IMR-90 (cell line): ENCODE data around the gene DUSP8. TPM values are rescaled to one million over a fixed set of nuclear protein-coding genes. Genes with fewer than 3 reads are reported as not detected.

Experiments used
- ATAC-seq: fragments of 200-7000 bp; cut with Tn5 transposase; 2 replicates; pipeline ENCODE4 v1.9.1; 2020; ENCODE audit warnings: low read depth, mild to moderate bottlenecking, moderate library complexity
- BruUV-seq: library from RNA; stranded (reverse); fragments of 400-500 nt; replicated peaks from 2 replicates; lab custom pipeline; 2021; lab: Mats Ljungman, UMichigan
- CTCF ChIA-PET: fragments of 300-600 bp; formaldehyde crosslinking; extraction: SDS; loops from one replicate; lab custom pipeline; 2021; ENCODE audit warnings: antibody characterized with exemption; lab: Yijun Ruan, JAX
- POLR2A ChIA-PET: fragments of 300-600 bp; sonication (Branson Sonifier 250); formaldehyde crosslinking; loops from one replicate; lab custom pipeline; 2022; ENCODE audit warnings: antibody characterized with exemption; ENCODE audit not compliant: unreplicated experiment; lab: Charles Lee
- DNase-seq: peaks from one replicate; pipeline ENCODE4 v3.0.0; 2013
- H2AFZ ChIP-seq: replicated peaks from 2 replicates; pipeline ENCODE3; 2013; ENCODE audit warnings: low read length, mild to moderate bottlenecking; ENCODE audit not compliant: poor library complexity
- H2AK5ac ChIP-seq: 2 replicates; pipeline ENCODE4 v1.6.1; 2013; ENCODE audit warnings: low read depth, low read length, inconsistent platforms
- H2AK9ac ChIP-seq: replicated peaks from 2 replicates; pipeline ENCODE3; 2013; ENCODE audit warnings: mild to moderate bottlenecking, low read depth, low read length, moderate library complexity; ENCODE audit not compliant: poor library complexity
- H2BK120ac ChIP-seq: 2 replicates; pipeline ENCODE4 v1.6.1; 2013; ENCODE audit warnings: low read depth, low read length, inconsistent platforms
- H2BK15ac ChIP-seq: 3 replicates; pipeline ENCODE4 v1.6.1; 2013; ENCODE audit warnings: low read depth, low read length, inconsistent platforms
- H2BK20ac ChIP-seq: 2 replicates; pipeline ENCODE4 v1.6.1; 2013; ENCODE audit warnings: low read depth, mild to moderate bottlenecking, inconsistent platforms, low read length, moderate library complexity
- H2BK5ac ChIP-seq: 2 replicates; pipeline ENCODE4 v1.6.1; 2013; ENCODE audit warnings: mild to moderate bottlenecking, low read depth, low read length, inconsistent platforms; ENCODE audit not compliant: poor library complexity, severe bottlenecking
- H3K14ac ChIP-seq: replicated peaks from 2 replicates; pipeline ENCODE4 v1.6.1; 2013; ENCODE audit warnings: low read depth, low read length, inconsistent platforms
- H3K18ac ChIP-seq: 2 replicates; pipeline ENCODE4 v1.6.1; 2013; ENCODE audit warnings: low read depth, low read length, control low read depth
- H3K23ac ChIP-seq: 2 replicates; pipeline ENCODE4 v1.6.1; 2013; ENCODE audit warnings: low read depth, low read length, inconsistent platforms
- H3K27ac ChIP-seq: 2 replicates; pipeline ENCODE4 v1.5.1; 2013; ENCODE audit warnings: mild to moderate bottlenecking, control low read depth, low read length; ENCODE audit not compliant: insufficient read depth
- H3K27me3 ChIP-seq: 2 replicates; pipeline ENCODE4 v1.6.1; 2013; ENCODE audit warnings: low read length; ENCODE audit not compliant: control insufficient read depth, insufficient read depth
- H3K36me3 ChIP-seq: 2 replicates; pipeline ENCODE4 v1.6.1; 2013; ENCODE audit warnings: low read length, mixed read lengths; ENCODE audit not compliant: control insufficient read depth, insufficient read depth
- H3K4ac ChIP-seq: 2 replicates; pipeline ENCODE4 v1.6.1; 2013; ENCODE audit warnings: low read depth, low read length, inconsistent platforms
- H3K4me1 ChIP-seq: 2 replicates; pipeline ENCODE4 v1.6.1; 2013; ENCODE audit warnings: low read length, mixed read lengths; ENCODE audit not compliant: control insufficient read depth, insufficient read depth
- H3K4me2 ChIP-seq: 2 replicates; pipeline ENCODE4 v1.6.1; 2013; ENCODE audit warnings: low read depth, mild to moderate bottlenecking, control low read depth, low read length, moderate library complexity
- H3K4me3 ChIP-seq: 2 replicates; pipeline ENCODE4 v1.5.1; 2013; ENCODE audit warnings: low read depth, mild to moderate bottlenecking, control low read depth, low read length, moderate library complexity; ENCODE audit not compliant: insufficient read depth
- H3K56ac ChIP-seq: 2 replicates; pipeline ENCODE4 v1.6.1; 2013; ENCODE audit warnings: low read length, inconsistent platforms; ENCODE audit not compliant: insufficient read depth; ENCODE audit errors: extremely low read depth
- H3K79me1 ChIP-seq, 2 experiments: 2 replicates each; pipeline ENCODE4 v1.6.1; 2013; ENCODE audit warnings: low read length in 2 of 2, inconsistent platforms in 1 of 2, low read depth in 1 of 2
- H3K9ac ChIP-seq: 2 replicates; pipeline ENCODE4 v1.6.1; 2013; ENCODE audit warnings: low read depth, low read length, control low read depth
- H3K9me1 ChIP-seq: 2 replicates; pipeline ENCODE4 v1.6.1; 2013; ENCODE audit warnings: low read length, inconsistent platforms; ENCODE audit not compliant: insufficient read depth
- H3K9me3 ChIP-seq: 2 replicates; pipeline ENCODE4 v1.6.1; 2013; ENCODE audit warnings: low read length; ENCODE audit not compliant: control insufficient read depth, insufficient read depth
- H4K20me1 ChIP-seq: 2 replicates; pipeline ENCODE4 v1.6.1; 2013; ENCODE audit warnings: low read length, inconsistent platforms; ENCODE audit not compliant: insufficient read depth
- H4K5ac ChIP-seq: 2 replicates; pipeline ENCODE4 v1.6.1; 2013; ENCODE audit warnings: mild to moderate bottlenecking, low read depth, low read length, control low read depth
- H4K8ac ChIP-seq, 2 experiments: 2 replicates each; pipeline ENCODE4 v1.6.1; 2013; ENCODE audit warnings: low read depth in 2 of 2, low read length in 2 of 2, control low read depth in 1 of 2, inconsistent platforms in 1 of 2
- H4K91ac ChIP-seq: 2 replicates; pipeline ENCODE4 v1.6.1; 2013; ENCODE audit warnings: low read depth, low read length, inconsistent platforms; ENCODE audit not compliant: insufficient read depth
- CHD1 ChIP-seq: IDR thresholded peaks from 2 replicates; pipeline ENCODE4 v1.6.1; 2012; ENCODE audit warnings: low read depth, low read length, improper control_type of control experiment
- POLR2A ChIP-seq: IDR thresholded peaks from 2 replicates; pipeline ENCODE4 v1.6.1; 2012; ENCODE audit warnings: mild to moderate bottlenecking, low read depth, low read length
- WGBS, 2 experiments: methylation state at CpG; one replicate each; pipeline versions ENCODE4 v1.1.5 to v1.1.7; 2013; ENCODE audit warnings: missing lambda C conversion rate in 2 of 2; ENCODE audit not compliant: insufficient read length in 1 of 2; ENCODE audit errors: extremely low coverage in 2 of 2; 5-methylcytosine and 5-hydroxymethylcytosine counted together
- dilution Hi-C: fragments of 300-500 bp; cut with HindIII; formaldehyde crosslinking; loops from one replicate; pipeline ENCODE4 v1.14.3; 2018; ENCODE audit warnings: low sequenced_read_pairs; ENCODE audit not compliant: unreplicated experiment
- in situ Hi-C: fragments of 300-500 bp; cut with MboI; formaldehyde crosslinking; loops from 3 replicates; pipeline ENCODE4 v1.14.3; 2019; ENCODE audit warnings: low sequenced_read_pairs, inconsistent platforms, mixed read lengths
- intact Hi-C: fragments of 100-400 bp; cut with micrococcal nuclease; formaldehyde crosslinking; loops from 2 replicates; pipeline ENCODE4 v1.10.0; 2022
- polyA plus RNA-seq, 3 experiments: library from polyadenylated mRNA; depleted of rRNA; stranded (reverse); fragments of >200 nt; gene quantifications; 2 replicates each; pipeline ENCODE4 v1.2.3, GENCODE V29; 2012; ENCODE audit warnings: low replicate concordance in 1 of 3
- total RNA-seq: library from RNA; depleted of rRNA; stranded (reverse); fragments of >200 nt; gene quantifications from 2 replicates; pipeline ENCODE4 v1.2.3, GENCODE V29; 2012

DUSP8 gene
- total and polyA plus RNA-seq, 2 of the 4 experiments (the other 2 are of a cell fraction): 0.72 to 4.2 TPM

DNA sequence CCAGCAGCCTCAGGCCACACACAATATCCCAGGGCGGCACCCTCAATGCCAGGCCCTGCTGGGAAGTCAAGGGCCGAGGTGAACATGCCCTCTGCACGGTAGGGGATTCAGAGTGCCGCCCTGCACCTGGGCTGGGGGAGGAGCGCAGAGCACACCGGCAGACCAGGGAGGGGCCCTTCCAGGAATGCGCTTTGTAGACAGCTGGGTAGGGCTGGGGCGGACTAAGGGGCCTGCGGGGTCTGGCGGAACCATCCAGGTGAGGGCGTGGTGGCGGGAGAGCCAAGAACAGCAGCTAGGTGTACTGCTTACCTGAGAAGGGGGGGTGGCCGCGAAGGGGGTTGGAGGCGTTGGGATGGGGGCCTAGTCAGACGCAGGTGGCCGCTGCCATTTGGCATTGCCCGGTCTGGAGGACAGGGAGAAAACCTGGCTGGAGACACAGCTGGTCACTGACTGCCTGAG lies 26.0 kb downstream of the DUSP8 start:
- Histone ChIP-seq H3K4me3 (no peak overlapping the region), H3K4me1 (peaks cover 4% of the 10 kb centered on the region; the same call in 1 of the 2 replicates), H3K9me1 (no peaks in the 10 kb centered on the region), H3K4me2 (no peak overlapping the region), H2BK5ac (no peak overlapping the region), H3K14ac (no peak overlapping the region), H3K9me3 (no peaks in the 10 kb centered on the region), H4K20me1 (0 out of 2 replicates have a peak, but pooled peaks cover 5% of the 10 kb centered on the region), H4K91ac (no peak overlapping the region), H3K56ac (no peak overlapping the region), H2BK120ac (no peak overlapping the region), H3K9ac (no peak overlapping the region), H2BK20ac (no peak overlapping the region), H3K36me3 (no peaks in the 10 kb centered on the region), H3K27ac (no peak overlapping the region), H3K27me3 (peaks cover 63% of the 10 kb centered on the region), H4K5ac (no peak overlapping the region), H2AK9ac (no peak overlapping the region), H3K79me1 (no peaks in the 10 kb centered on the region), H2AK5ac (no peak overlapping the region), H3K18ac (no peak overlapping the region), H3K23ac (no peak overlapping the region), H4K8ac (no peak overlapping the region), H2AFZ (no peak overlapping the region), H3K4ac (no peak overlapping the region), H2BK15ac (no peak overlapping the region)
- BruUV-seq: no TSS peak
- DNase-seq: no peak
- 0% methylated on average over 3 of the region's 18 CpGs; no CpG with 5 or more reads in 1 of the 2 experiments for WGBS, 2 experiments
- TF ChIP-seq POLR2A: no peak
- no peak for TF ChIP-seq CHD1
- ChIA-PET POLR2A (interaction anchor here (1.0 kb wide), 1 partner anchor 29 kb away, joined by 5 read pairs; no protein-coding TSS in a partner anchor), CTCF (interaction anchor here (1.0 to 2.1 kb wide), 5 partner anchors 12 to 49 kb away, joined by 3 to 30 read pairs (median 4); partner anchors contain the start of gene DUSP8)
- no peak for ATAC-seq
- in situ Hi-C loops (no loop called here), intact Hi-C loops (loop anchor here (1.0 to 2.0 kb wide), 2 partner anchors 28 to 83 kb away; partner anchors contain the start of gene KRTAP5-5), dilution Hi-C loops (no loop called here)
